Fibroblast of the conjunctiva (primary cell): ENCODE data around the gene SMCR8.
"Not testable (repeated sequence)": the region's sequence is repeated elsewhere in the genome, so short reads cannot be mapped to it uniquely, and the experiment has no call there.

ENCODE experiments used
- DNase-seq: peaks from one replicate; pipeline ENCODE4 v3.0.0-alpha.2; 2010; ENCODE audit warnings: low read depth

Gene SMCR8

DNA sequence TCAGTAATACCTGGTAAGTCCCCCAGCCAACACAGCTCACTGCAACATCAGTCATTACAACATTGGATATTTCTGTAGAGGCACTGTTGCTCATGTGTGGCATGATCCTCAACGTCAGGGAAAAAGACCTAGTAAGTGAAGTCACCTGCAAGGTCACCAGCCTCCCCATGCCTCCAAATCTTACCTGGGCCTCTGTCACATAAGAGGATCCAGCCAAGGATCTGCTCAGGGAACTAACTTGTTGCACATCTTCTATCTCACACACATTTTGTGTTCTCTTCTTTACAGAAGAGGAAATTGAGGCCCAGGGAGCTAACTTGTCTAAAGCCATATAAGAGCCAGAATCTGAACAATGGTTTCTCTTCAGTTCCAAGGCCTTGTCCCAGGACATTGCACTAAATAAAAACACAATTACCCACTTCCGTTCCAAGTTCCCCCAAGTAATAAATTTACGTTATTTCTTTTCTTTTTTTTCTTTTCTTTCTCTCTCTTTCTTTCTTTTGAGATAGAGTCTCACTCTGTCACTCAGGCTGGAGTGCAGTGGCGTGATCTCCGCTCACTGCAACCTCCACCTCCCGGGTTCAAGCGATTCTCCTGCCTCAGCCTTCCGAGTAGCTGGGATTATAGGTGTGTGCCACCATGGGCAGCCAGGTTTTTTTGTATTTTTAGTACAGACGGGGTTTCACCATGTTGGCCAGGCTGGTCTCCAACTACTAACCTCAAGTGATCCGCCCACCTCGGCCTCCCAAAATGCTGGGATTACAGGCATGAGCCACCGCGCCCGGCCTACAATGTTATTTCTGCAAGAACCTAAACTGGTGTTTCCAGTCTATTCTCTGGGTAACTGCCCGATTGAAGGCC lies 47.0 kb downstream of the SMCR8 start:
- DNase-seq: no peak

DNA sequence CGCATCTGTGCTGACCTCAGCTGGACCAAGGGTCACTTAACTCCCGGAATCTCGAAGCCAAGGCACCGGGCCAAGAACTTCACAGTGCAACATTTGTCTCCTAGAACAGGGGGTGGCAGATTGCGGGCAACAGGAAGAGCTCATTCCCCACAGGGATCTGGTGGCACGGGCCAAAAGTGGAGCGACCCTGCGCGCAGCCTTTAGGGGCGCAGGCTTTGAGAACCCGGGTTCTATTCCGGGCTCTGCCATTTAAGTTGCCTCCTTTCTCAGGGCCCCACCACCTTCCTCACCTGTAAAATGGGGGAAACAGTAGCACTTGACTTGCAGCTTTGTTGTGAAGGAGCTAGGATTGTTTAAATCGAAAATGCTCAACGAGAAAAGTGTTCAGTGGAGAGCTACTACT lies 47.6 kb downstream of the SMCR8 start:
- peak; percentile 6 for DNase-seq

DNA sequence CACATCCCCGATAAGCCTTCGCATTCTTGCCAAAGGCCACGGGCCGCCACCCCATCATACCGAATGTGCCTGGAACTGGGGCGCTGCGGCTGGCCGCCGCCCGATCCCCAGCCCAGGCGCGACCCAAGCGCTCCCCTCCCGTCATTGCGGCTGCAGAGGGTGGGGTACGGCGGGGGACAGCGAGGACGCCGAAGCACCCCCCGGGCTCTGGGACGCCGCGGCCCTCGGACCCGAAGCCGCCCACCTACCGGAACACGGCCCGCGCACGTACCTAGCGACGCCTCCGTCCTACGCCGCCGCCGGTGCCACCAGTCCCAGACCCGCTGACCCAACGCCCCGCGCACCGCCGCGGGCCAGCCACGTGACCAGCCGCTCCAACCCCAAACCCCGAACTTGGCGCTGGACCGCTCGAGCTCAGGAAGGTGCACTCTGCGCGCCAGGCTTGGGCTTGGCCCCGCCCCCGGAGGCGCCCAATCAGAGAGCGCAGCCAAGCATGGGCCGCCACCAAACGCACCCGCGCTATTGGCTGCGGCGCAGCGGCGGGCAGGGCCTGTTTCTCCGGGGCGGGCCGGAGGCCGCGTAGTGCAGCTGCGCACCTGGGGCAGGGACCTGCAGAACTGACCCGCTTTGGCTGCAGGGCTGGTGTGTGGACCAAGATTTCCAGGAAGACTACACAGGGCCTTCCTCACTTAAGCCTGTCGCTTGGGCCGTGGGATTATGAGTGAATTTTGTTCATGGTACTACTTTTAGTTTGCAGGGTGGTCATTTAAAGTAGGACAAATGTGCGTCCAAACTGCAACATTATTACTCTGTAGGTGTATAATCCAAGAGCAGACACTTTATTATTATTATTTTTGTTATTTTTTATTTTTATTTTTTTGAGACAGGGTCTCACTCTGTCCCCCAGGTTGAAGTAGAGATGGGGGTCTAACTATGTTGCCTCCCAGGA lies 48.3 kb downstream of the SMCR8 start, which contains the start of gene SHMT1:
Gene SHMT1, minus strand, starts transcription at position 450 of the 949 bp plus-strand sequence. CDS start 7,569 bp downstream, outside the sequence.
- peak; percentile 67 for DNase-seq

DNA sequence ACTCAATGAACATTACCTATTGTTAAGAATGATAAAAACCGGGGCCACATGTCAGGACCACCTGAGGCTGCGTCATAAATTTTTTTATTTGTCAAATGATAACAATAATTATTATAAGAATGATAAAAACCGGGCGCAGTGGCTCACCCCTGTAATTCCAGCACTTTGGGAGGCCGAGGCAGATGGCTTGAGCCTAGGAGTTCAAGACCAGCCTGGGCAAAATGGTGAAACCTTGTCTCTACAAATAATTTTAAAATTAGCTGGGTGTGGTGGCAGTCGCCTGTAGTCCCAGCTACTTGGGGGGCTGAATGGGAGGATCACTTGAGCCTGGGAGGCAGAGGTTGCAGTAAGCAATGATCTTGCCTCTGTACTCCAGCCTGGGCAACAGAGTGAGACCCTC lies 49.1 kb downstream of the SMCR8 start:
- DNase-seq: no peak

DNA sequence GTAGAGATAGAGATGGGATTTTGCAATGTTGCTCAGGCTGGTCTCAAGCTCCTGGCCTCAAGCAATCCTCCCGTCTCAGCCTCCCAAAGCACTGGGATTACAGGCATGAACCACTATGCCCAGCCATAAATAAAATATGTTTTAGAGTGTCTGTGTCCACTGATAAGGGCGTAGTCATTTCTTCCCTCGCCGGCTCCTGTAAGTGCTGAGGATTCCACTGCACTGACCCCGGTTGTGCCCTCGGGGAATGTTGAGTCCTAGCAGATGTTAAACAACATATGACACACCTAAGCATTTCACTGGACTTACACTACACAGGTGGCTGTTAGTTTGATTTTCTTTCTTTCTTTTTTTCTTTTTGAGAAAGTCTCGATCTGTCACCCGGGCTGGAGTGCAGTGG lies 53.9 kb downstream of the SMCR8 start:
- DNase-seq: no peak

DNA sequence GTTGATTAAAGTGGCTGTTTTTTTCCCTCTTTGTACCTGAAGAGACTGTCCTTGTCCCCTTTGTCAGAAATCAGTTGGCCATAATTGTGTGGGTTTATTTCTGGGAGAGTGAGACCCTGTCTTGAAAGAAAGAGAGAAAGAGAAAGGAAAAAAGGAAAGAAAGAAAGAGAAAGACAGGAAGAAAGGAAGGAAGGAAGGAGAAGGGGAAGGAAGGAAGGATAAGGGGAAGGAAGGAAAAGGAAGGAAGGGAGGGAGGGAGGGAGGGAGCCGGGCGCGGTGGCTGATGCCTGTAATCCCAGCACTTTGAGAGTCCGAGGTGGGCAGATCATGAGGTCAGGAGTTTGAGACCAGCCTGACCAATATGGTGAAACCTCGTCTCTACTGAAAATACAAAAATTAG lies 55.7 kb downstream of the SMCR8 start:
- DNase-seq: no peak

DNA sequence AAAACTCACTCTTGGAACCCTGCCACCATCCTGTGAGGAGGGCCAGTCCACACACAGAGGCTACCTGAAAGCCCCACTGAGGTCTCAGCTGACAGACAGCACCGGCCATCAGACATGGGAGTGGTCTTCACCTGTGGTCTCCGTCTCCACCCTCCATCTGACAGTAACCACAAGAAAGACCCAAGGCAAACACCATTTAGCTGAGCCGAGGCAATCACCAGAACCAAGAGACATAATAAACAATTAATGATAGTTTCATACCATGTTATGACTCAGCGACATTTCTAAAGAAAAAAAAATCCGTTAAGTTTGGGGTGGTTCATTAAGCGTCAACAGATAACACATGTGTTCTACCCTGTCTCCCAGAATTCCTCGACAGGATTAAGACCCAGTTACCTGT lies 56.4 kb downstream of the SMCR8 start:
- no peak for DNase-seq

DNA sequence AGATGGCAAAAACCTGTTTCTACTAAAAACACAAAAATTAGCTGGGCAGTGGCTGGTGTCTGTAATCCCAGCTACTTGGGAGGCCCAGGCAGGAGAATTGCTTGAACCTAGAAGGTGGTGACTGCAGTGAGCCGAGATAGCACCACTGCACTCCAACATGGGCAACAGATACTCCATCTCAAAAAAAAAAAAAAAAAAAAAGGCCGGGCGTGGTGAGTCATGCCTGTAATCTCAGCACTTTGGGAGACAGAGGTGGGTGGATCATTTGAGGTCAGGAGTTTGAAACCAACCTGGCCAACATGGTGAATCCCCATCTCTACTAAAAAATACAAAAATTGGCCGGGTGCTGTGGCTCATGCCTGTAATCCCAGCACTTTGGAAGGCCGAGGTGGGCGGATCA lies 58.1 kb downstream of the SMCR8 start:
- not testable (repeated sequence) for DNase-seq

DNA sequence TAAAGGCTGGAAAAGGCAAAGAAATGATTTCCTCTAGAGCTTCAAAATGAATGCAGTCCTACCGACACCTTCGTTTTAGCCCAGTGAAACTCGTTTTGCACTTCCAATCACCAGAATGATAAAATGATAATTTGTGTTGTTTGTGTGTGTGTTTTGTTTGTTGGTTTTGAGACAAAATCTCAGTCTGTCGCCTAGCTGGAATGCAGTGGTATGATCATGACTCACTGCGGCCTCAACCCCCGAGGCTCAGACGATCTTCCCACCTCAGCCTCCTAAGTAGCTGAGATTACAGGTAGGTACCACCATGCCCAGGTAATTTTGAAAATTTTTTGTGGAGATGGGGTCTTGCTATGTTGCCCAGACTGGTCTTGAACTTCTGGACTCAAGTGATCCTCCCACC lies 59.1 kb downstream of the SMCR8 start:
- no peak for DNase-seq
